ENCODE results near the gene SVEP1. TPM values are rescaled to one million over a fixed set of nuclear protein-coding genes. Genes with fewer than 3 reads are reported as not detected.

Gene SVEP1
- polyA plus RNA-seq, 1 donor (not counting 4 experiments of a cell fraction or from before 2014, with no cell fraction given) = 0.14 TPM

- no peak overlapping the region for H2AFZ ChIP-seq (ENCODE audit: control insufficient read depth, low read length)
- DNase-seq (ENCODE audit: low read depth, low spot score) (no peak), FAIRE-seq (no peak)
- H3K9ac ChIP-seq (ENCODE audit: control insufficient read depth, extremely low read depth, insufficient read depth, low read length) = no peak overlapping the region
- H3K9me3 ChIP-seq (ENCODE audit: control insufficient read depth, low read depth, low read length) = no peaks in the 10 kb centered on the region
- no peak overlapping the region for H3K4me3 ChIP-seq (ENCODE audit: control insufficient read depth in 2 of 3, extremely low read depth in 1 of 3, insufficient read depth in 2 of 3, low read depth in 1 of 3, low read length in 3 of 3)
- H3K4me2 ChIP-seq (ENCODE audit: control insufficient read depth, extremely low read depth, insufficient read depth, low read depth, low read length) = no peak overlapping the region
- no peaks in the 10 kb centered on the region for H3K79me2 ChIP-seq (ENCODE audit: control insufficient read depth, insufficient read depth, low read length)
- H3K36me3 ChIP-seq (ENCODE audit: control insufficient read depth in 2 of 2, extremely low read depth in 1 of 2, insufficient read depth in 2 of 2, low read length in 2 of 2) = no peaks in the 10 kb centered on the region
- no peaks in the 10 kb centered on the region for H3K27me3 ChIP-seq (ENCODE audit: control insufficient read depth, extremely low read depth, insufficient read depth, low read length)
- dilution Hi-C loops (cut with MboI; ENCODE audit: extremely low pct_ligation_motif_present, low sequenced_read_pairs) = no loop called here
- H3K27ac ChIP-seq (ENCODE audit: control insufficient read depth, insufficient read depth, low read length) = no peak overlapping the region
- peaks cover 3% of the 10 kb centered on the region for H3K4me1 ChIP-seq (ENCODE audit: control insufficient read depth, extremely low read depth, insufficient read depth, low read length)
- H4K20me1 ChIP-seq (ENCODE audit: control insufficient read depth, extremely low read depth, insufficient read depth, low read length) = no peaks in the 10 kb centered on the region
- no peak for TF ChIP-seq CTCF (optimal IDR thresholded peaks at IDR 0.05 in 1 of 3, IDR thresholded peaks at IDR 0.05 in 1 of 3, conservative IDR thresholded peaks at IDR 0.05 in 1 of 3; ENCODE audit: extremely low read depth in 1 of 3, insufficient read depth in 2 of 3, low read length in 3 of 3)
- TF ChIP-seq EZH2 (IDR thresholded peaks at IDR 0.05; ENCODE audit: low read length) = no peak
- H3K9me1 ChIP-seq (ENCODE audit: control insufficient read depth, extremely low read depth, insufficient read depth, low read length) = no peaks in the 10 kb centered on the region
Observed at GRCh38 chr9:110334183-110334582, 245.4 kb downstream of the SVEP1 start.

- H3K9ac ChIP-seq (ENCODE audit: control insufficient read depth, extremely low read depth, insufficient read depth, low read length) = no peak overlapping the region
- H3K27ac ChIP-seq (ENCODE audit: control insufficient read depth, insufficient read depth, low read length) = no peak overlapping the region
- FAIRE-seq = no peak
- H3K9me3 ChIP-seq (ENCODE audit: control insufficient read depth, low read depth, low read length) = no peaks in the 10 kb centered on the region
- no peaks in the 10 kb centered on the region for H3K9me1 ChIP-seq (ENCODE audit: control insufficient read depth, extremely low read depth, insufficient read depth, low read length)
- dilution Hi-C loops (cut with MboI; ENCODE audit: extremely low pct_ligation_motif_present, low sequenced_read_pairs) = no loop called here
- H3K4me3 ChIP-seq (ENCODE audit: control insufficient read depth in 2 of 3, extremely low read depth in 1 of 3, insufficient read depth in 2 of 3, low read depth in 1 of 3, low read length in 3 of 3) = no peak overlapping the region
- H3K4me1 ChIP-seq (ENCODE audit: control insufficient read depth, extremely low read depth, insufficient read depth, low read length) = peaks cover 4% of the 10 kb centered on the region
- H3K79me2 ChIP-seq (ENCODE audit: control insufficient read depth, insufficient read depth, low read length) = no peaks in the 10 kb centered on the region
- no peaks in the 10 kb centered on the region for H4K20me1 ChIP-seq (ENCODE audit: control insufficient read depth, extremely low read depth, insufficient read depth, low read length)
- DNase-seq (ENCODE audit: low read depth, low spot score) = peak; percentile 33
- no peaks in the 10 kb centered on the region for H3K36me3 ChIP-seq (ENCODE audit: control insufficient read depth in 2 of 2, extremely low read depth in 1 of 2, insufficient read depth in 2 of 2, low read length in 2 of 2)
- no peaks in the 10 kb centered on the region for H3K27me3 ChIP-seq (ENCODE audit: control insufficient read depth, extremely low read depth, insufficient read depth, low read length)
- H2AFZ ChIP-seq (ENCODE audit: control insufficient read depth, low read length) = no peak overlapping the region
- no peak for TF ChIP-seq CTCF (optimal IDR thresholded peaks at IDR 0.05 in 1 of 3, IDR thresholded peaks at IDR 0.05 in 1 of 3, conservative IDR thresholded peaks at IDR 0.05 in 1 of 3; ENCODE audit: extremely low read depth in 1 of 3, insufficient read depth in 2 of 3, low read length in 3 of 3)
- no peak for TF ChIP-seq EZH2 (IDR thresholded peaks at IDR 0.05; ENCODE audit: low read length)
- no peak overlapping the region for H3K4me2 ChIP-seq (ENCODE audit: control insufficient read depth, extremely low read depth, insufficient read depth, low read depth, low read length)
Observed at GRCh38 chr9:110332766-110333165, 246.8 kb downstream of the SVEP1 start.

Data from keratinocyte (primary cell).